Esophagus muscularis mucosa (tissue), 4 donors: ENCODE results near the gene DCTD. TPM values are rescaled to one million over a fixed set of nuclear protein-coding genes. Genes with fewer than 3 reads are reported as not detected.

Experiments
- DNase-seq: peaks from one replicate; pipeline ENCODE4 v3.0.0-alpha.2; 2017; ENCODE audit errors: extremely low spot score
- H3K27ac ChIP-seq, 4 donors: fragments of 200-600 bp; sonication (generic); replicated peaks in 1 of 4; 1 replicate in 3 of 4; 2 replicates in 1 of 4; pipeline ENCODE4 v1.5.1; 2016 to 2019; ENCODE audit warnings: mild to moderate bottlenecking in 1 of 4
- H3K27me3 ChIP-seq, 4 donors: fragments of 200-600 bp; sonication (generic); one replicate each; pipeline versions ENCODE4 v1.5.1 to v1.6.0; 2016 to 2019
- H3K36me3 ChIP-seq, 4 donors: fragments of 200-600 bp; sonication (generic); one replicate each; pipeline ENCODE4 v1.5.1; 2016 to 2019
- H3K4me1 ChIP-seq, 4 donors: fragments of 200-600 bp; sonication (generic); one replicate each; pipeline ENCODE4 v1.5.1; 2016 to 2019
- H3K4me3 ChIP-seq, 4 donors: fragments of 200-600 bp; sonication (generic); 1 replicate in 2 of 4; 2 replicates in 2 of 4; pipeline ENCODE4 v1.5.1; 2016 to 2019; ENCODE audit warnings: mild to moderate bottlenecking in 4 of 4, moderate library complexity in 1 of 4
- H3K9me3 ChIP-seq, 4 donors: fragments of 200-600 bp; sonication (generic); 1 replicate in 3 of 4; 2 replicates in 1 of 4; pipeline ENCODE4 v1.5.1; 2016 to 2019
- EP300 ChIP-seq: sonication (generic); formaldehyde crosslinking; IDR thresholded peaks from one replicate; pipeline ENCODE4 v1.6.1; 2017; ENCODE audit warnings: antibody characterized with exemption
- POLR2A ChIP-seq: fragments of 450-650 bp; IDR thresholded peaks from one replicate; pipeline ENCODE4 v1.6.1; 2017; ENCODE audit warnings: antibody characterized with exemption, moderate library complexity, mild to moderate bottlenecking, low read depth
- POLR2AphosphoS5 ChIP-seq, 2 donors: sonication (generic); formaldehyde crosslinking; IDR thresholded peaks; one replicate each; pipeline ENCODE4 v1.6.1; 2017; ENCODE audit warnings: antibody characterized with exemption in 2 of 2
- WGBS: methylation state at CpG from one replicate; pipeline ENCODE4 v1.1.5; 2018; 5-methylcytosine and 5-hydroxymethylcytosine counted together
- intact Hi-C: fragments of 100-400 bp; cut with DNase I; formaldehyde crosslinking; loops from one replicate; pipeline ENCODE4 v1.15.1; 2023
- total RNA-seq, 4 donors: library from RNA; depleted of rRNA; stranded (reverse); fragments of >200 nt; gene quantifications; one replicate each; pipeline versions ENCODE4 v1.1.0 to v1.2.1, GENCODE V29; 2016
- TF ChIP-seq, protein P1 (sequence below), 3 experiments: fragments of 200-600 bp in 2 of 3; fragments of 450-650 bp in 1 of 3; sonication (generic) in 2 of 3; IDR thresholded peaks; one replicate each; pipeline ENCODE4 v1.5.1; 2017 to 2019; ENCODE audit warnings: antibody characterized with exemption in 3 of 3, mild to moderate bottlenecking in 2 of 3, moderate library complexity in 1 of 3

The DCTD gene
- total RNA-seq, 4 donors from 2014 or later = 33.6 to 55.3 (median 48.7) TPM

DNA sequence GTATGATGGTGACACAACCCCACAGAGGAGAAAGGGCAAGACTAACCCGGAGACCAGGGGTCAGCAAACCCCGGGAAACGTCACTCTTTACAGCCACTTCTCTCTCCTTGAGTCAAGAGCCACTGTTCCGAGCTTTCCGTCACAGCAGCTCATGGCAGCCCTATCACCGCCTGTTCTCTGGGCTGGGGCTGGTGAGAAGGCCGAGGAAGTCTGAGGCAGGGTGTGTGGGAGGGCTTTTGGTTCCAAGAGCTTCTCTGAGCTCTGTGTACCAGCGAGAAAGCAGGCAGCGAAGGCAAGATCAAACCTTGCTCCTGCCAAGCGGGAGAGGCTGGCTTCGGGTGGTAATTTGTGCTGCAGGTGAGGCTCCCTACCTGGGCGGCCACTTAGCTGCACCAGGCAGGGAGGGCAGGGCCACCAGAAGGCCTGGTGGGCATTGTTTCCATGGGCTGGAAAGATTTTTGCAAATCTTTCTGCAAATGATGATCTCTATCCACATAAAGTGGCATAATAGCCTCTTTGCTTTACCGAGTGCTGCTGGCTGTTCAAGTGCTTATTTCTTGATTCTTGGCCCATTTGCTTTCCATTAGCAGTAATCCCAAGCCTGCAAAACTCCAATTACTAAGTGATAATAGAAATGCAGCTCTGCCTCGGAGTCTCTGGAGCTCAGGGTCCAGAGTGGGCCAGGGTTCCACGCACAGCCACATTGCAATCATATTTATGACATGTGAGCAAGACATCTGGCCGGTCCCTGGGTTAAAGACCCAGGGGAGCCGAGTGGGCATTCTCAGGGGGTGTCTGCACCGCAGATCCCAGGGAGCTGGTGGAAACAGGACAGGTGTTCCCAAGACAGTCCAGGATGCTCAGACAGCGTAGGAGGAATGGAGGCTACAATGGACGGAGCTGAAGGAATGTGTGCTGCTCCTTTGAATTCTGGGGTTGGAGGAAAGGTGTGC is 41.5 kb downstream of the DCTD start:
- intact Hi-C loops = no loop called here
- WGBS = 95% methylated on average over 18 of the region's 20 CpGs
- DNase-seq = no peak

DNA sequence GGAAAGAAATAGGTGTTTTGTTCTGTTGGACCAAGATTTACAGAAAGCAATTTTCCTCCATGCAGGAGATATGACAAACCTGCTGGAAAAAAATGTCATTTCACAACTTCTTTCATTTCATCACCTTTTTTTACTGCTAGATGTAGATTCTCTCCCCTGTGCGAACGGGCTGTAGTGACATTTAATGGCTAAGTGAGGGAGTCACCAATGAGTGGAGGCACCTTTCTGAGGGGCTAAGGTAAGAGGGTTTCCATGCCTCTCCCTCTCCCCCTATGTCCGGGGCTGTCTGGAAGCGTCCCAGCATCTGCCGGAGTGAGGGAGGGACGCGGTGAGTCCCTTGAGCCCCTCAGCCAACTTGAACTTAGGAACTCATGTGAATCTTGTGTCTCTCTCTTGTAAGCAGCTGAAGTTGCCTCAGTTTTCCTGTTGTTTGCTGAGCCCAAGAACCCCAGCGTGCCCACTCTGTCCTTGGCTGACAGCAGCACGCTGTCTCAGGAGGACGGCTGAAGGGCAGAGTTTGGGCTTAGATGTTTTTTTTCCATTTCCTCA is 42.3 kb downstream of the DCTD start:
- no peak for DNase-seq
- Histone ChIP-seq H3K4me1 (no peaks in the 10 kb centered on the region), H3K36me3 (peaks cover 0 to 20% (median 7%) of the 10 kb centered on the region in 4 donors), H3K4me3 (no peak overlapping the region), H3K27me3 (no peaks in the 10 kb centered on the region), H3K9me3 (no peaks in the 10 kb centered on the region), H3K27ac (no peak overlapping the region)
- TF ChIP-seq EP300 = no peak
- TF ChIP-seq POLR2AphosphoS5 (IDR thresholded peaks at IDR 0.05) = no peak
- TF ChIP-seq POLR2A = no peak
- 88% methylated on average over 10 of the region's 10 CpGs for WGBS
- intact Hi-C loops = no loop called here

More for the DNA sequence above, 41.5 kb downstream of the DCTD start:
- no peak for TF ChIP-seq POLR2AphosphoS5 (IDR thresholded peaks at IDR 0.05)
- TF ChIP-seq POLR2A = no peak
- Histone ChIP-seq H3K36me3 (peaks cover 0 to 20% (median 7%) of the 10 kb centered on the region in 4 donors), H3K27ac (no peak overlapping the region), H3K9me3 (no peaks in the 10 kb centered on the region), H3K4me3 (no peak overlapping the region), H3K4me1 (peaks cover 0 to 9% (median 3%) of the 10 kb centered on the region in 4 donors), H3K27me3 (no peaks in the 10 kb centered on the region)

DNA sequence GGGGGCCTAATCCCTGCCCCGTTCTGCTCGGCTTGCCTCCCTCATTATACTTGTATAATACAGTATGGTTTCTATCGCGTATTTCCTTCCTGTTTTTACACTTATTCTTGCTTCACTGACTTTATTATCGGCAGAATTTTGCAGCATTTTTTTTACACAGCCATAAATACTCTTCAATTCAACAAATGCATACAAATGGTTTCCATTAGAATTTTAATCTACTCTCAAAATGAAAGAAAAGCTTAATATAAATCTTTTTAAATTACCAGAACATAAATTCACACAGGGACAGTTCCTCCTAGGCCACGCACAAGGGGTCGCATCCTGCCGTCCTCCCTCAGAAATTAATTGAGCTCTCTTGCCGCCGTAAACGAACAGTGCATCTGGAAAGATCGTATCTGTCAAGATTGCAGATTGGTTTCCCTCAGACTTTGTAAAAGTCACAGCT is 42.9 kb downstream of the DCTD start:
- intact Hi-C loops = no loop called here
- WGBS = 70% methylated on average over 12 of the region's 12 CpGs
- no peak for TF ChIP-seq POLR2AphosphoS5 (IDR thresholded peaks at IDR 0.05)
- no peak for TF ChIP-seq EP300
- TF ChIP-seq POLR2A = no peak
- TF ChIP-seq, protein P1, sequence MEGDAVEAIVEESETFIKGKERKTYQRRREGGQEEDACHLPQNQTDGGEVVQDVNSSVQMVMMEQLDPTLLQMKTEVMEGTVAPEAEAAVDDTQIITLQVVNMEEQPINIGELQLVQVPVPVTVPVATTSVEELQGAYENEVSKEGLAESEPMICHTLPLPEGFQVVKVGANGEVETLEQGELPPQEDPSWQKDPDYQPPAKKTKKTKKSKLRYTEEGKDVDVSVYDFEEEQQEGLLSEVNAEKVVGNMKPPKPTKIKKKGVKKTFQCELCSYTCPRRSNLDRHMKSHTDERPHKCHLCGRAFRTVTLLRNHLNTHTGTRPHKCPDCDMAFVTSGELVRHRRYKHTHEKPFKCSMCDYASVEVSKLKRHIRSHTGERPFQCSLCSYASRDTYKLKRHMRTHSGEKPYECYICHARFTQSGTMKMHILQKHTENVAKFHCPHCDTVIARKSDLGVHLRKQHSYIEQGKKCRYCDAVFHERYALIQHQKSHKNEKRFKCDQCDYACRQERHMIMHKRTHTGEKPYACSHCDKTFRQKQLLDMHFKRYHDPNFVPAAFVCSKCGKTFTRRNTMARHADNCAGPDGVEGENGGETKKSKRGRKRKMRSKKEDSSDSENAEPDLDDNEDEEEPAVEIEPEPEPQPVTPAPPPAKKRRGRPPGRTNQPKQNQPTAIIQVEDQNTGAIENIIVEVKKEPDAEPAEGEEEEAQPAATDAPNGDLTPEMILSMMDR (IDR thresholded peaks at IDR 0.05) = no peak
- no peaks in the 10 kb centered on the region for H3K4me1 ChIP-seq
- peaks cover 0 to 20% (median 7%) of the 10 kb centered on the region in 4 donors for H3K36me3 ChIP-seq
- no peak for DNase-seq
- H3K27ac ChIP-seq = no peak overlapping the region
- H3K27me3 ChIP-seq = no peaks in the 10 kb centered on the region
- no peak overlapping the region for H3K4me3 ChIP-seq
- H3K9me3 ChIP-seq = no peaks in the 10 kb centered on the region

DNA sequence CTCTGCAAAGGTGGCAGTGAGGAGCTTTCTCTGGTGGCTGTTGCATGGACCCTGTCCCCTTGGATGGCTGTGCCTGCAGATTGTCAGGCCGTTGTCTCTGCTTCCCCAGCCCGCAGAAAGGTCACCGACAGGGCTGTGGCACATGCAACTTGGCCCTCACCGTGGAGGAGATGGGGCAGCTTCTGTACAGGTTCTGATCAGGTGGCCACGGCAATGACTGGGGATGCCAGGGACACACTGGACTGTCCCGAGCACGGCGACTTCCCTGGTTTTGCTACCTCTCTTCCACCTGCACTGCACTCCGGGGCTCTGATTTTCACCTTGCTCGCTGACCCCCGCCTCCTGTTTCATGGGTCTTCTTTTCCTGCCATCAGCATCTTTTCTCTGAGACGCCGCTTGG is 43.5 kb downstream of the DCTD start:
- intact Hi-C loops = no loop called here
- Histone ChIP-seq H3K27ac (no peak overlapping the region), H3K9me3 (no peaks in the 10 kb centered on the region), H3K4me3 (no peak overlapping the region), H3K27me3 (no peaks in the 10 kb centered on the region), H3K36me3 (peaks cover 0 to 20% (median 7%) of the 10 kb centered on the region in 4 donors), H3K4me1 (no peaks in the 10 kb centered on the region)
- TF ChIP-seq POLR2AphosphoS5 (IDR thresholded peaks at IDR 0.05) = no peak
- TF ChIP-seq EP300 = no peak
- TF ChIP-seq POLR2A = no peak
- TF ChIP-seq, protein P1 (IDR thresholded peaks at IDR 0.05) = no peak
- WGBS = 100% methylated on average over 5 of the region's 13 CpGs
- no peak for DNase-seq

DNA sequence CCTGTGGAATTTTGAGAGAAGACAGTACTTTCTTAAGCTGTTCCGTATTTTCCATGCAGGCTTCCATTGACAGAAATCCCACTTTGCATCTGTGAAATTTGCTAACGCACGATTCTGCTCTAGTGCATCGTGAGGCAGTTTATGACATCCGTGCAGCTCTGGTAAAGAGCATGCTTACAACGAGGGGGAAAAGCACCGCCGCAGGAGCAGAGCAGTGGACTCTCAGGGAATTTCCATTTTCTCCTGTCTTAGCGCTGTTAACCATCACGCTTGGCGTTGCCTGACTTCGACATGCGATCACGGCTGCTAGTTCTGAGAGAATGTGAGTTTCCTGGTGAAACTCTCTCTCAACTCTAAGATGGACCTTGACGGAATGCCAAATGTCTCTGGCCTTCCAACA is 43.9 kb downstream of the DCTD start:
- intact Hi-C loops = no loop called here
- WGBS = 98% methylated on average over 15 of the region's 15 CpGs
- Histone ChIP-seq H3K36me3 (peaks cover 0 to 20% (median 7%) of the 10 kb centered on the region in 4 donors), H3K9me3 (no peaks in the 10 kb centered on the region), H3K4me3 (no peak overlapping the region), H3K27ac (no peak overlapping the region), H3K27me3 (no peaks in the 10 kb centered on the region), H3K4me1 (no peaks in the 10 kb centered on the region)
- DNase-seq = no peak
- no peak for TF ChIP-seq POLR2AphosphoS5 (IDR thresholded peaks at IDR 0.05)
- no peak for TF ChIP-seq EP300
- TF ChIP-seq, protein P1 (IDR thresholded peaks at IDR 0.05) = no peak
- TF ChIP-seq POLR2A = no peak
